Ureter (tissue), 1 donor: ENCODE measurements around the gene FBRS. TPM values are rescaled to one million over a fixed set of nuclear protein-coding genes. Genes with fewer than 3 reads are reported as not detected.
A peak's percentile ranks its signal among the peaks of the same experiment; 100 is the strongest.
"Not testable (repeated sequence)": the region's sequence is repeated elsewhere in the genome, so short reads cannot be mapped to it uniquely, and the experiment has no call there.

Experiments used
- DNase-seq: peaks from one replicate; pipeline ENCODE4 v3.0.0-alpha.2; 2020; ENCODE audit warnings: low spot score
- total RNA-seq: library from RNA; stranded (reverse); gene quantifications from one replicate; pipeline ENCODE4 v1.2.4, GENCODE V29; 2023
- donor health status: DM: yes; HTN: yes; CAD: no.

The FBRS gene
- total RNA-seq, 1 donor from 2014 or later = 82.5 TPM

- DNase-seq = peak; percentile 99
These were observed 40.0 kb downstream of the FBRS start for GRCh38 chr16:30698139-30698815.

- DNase-seq = peak; percentile 90
These were observed 40.8 kb downstream of the FBRS start, which contains the start of gene SRCAP for GRCh38 chr16:30698816-30699614. TSS of gene SRCAP (plus strand) at chr16:30699171. CDS start at chr16:30700825, 1,654 bp downstream.

GRCh38 chr16:30699615-30700099 lies 41.4 kb downstream of the FBRS start:
- DNase-seq = no peak

- no peak for DNase-seq
These were observed 42.3 kb downstream of the FBRS start for GRCh38 chr16:30700491-30700890.

- no peak for DNase-seq
These were observed 42.7 kb downstream of the FBRS start for GRCh38 chr16:30700971-30701370.

- DNase-seq = not testable (repeated sequence)
These were observed 44.8 kb downstream of the FBRS start for GRCh38 chr16:30703071-30703470.

GRCh38 chr16:30703971-30704370 lies 45.7 kb downstream of the FBRS start:
- no peak for DNase-seq

GRCh38 chr16:30706046-30706445 lies 47.8 kb downstream of the FBRS start:
- DNase-seq = no peak

- DNase-seq = no peak
These were observed 52.7 kb downstream of the FBRS start for GRCh38 chr16:30710971-30711370.

GRCh38 chr16:30711712-30712111 lies 53.5 kb downstream of the FBRS start:
- DNase-seq = no peak

GRCh38 chr16:30715750-30716445 lies 57.7 kb downstream of the FBRS start:
- no peak for DNase-seq

- DNase-seq = no peak
These were observed 61.9 kb downstream of the FBRS start for GRCh38 chr16:30720086-30720485.

Other genes with a start within 250 kb of the FBRS start
- 49.9 TPM for gene DCTPP1, start 228.4 kb upstream of the FBRS start, total RNA-seq
- gene SEPHS2, start 212.6 kb upstream of the FBRS start, total RNA-seq = 36.2 TPM
- gene ITGAL, start 185.7 kb upstream of the FBRS start, total RNA-seq = 8.9 TPM
- gene ZNF768, start 131.9 kb upstream of the FBRS start, total RNA-seq = 37.6 TPM
- 10.4 TPM for gene ZNF747, start 123.6 kb upstream of the FBRS start, total RNA-seq
- gene ZNF764, start 100.1 kb upstream of the FBRS start, total RNA-seq = 6.9 TPM
- 10.8 TPM for gene ZNF688, start 86.7 kb upstream of the FBRS start, total RNA-seq
- 25.2 TPM for gene ZNF785, start 72.7 kb upstream of the FBRS start, total RNA-seq
- gene ZNF689, start 48.0 kb upstream of the FBRS start, total RNA-seq = 10.2 TPM
- gene PRR14, start 7.5 kb upstream of the FBRS start, total RNA-seq = 37.8 TPM
- gene SRCAP, start 40.7 kb downstream of the FBRS start, total RNA-seq = 82.3 TPM
- gene PHKG2, start 90.0 kb downstream of the FBRS start, total RNA-seq = 35.9 TPM
- 8.7 TPM for gene CFAP119, start 103.6 kb downstream of the FBRS start, total RNA-seq
- gene RNF40, start 103.9 kb downstream of the FBRS start, total RNA-seq = 133 TPM
- gene ZNF629, start 128.8 kb downstream of the FBRS start, total RNA-seq = 21.6 TPM
- gene BCL7C, start 235.6 kb downstream of the FBRS start, total RNA-seq = 35.9 TPM
- 8.2 TPM for gene CTF1, start 238.2 kb downstream of the FBRS start, total RNA-seq